H9 (cell line): Measurements from ENCODE around the gene ADRM1. TPM values are rescaled to one million over a fixed set of nuclear protein-coding genes. Genes with fewer than 3 reads are reported as not detected.

Experiments
- DNase-seq: peaks from one replicate; pipeline ENCODE4 v3.0.0-alpha.2; 2017
- H2AFZ ChIP-seq: one replicate; pipeline ENCODE4 v1.6.1; 2013; ENCODE audit warnings: mild to moderate bottlenecking, low read length, control low read depth, moderate library complexity
- H2AK5ac ChIP-seq: 2 replicates; pipeline ENCODE4 v1.6.1; 2013; ENCODE audit warnings: low read length, control low read depth, mixed read lengths; ENCODE audit not compliant: insufficient read length
- H2BK120ac ChIP-seq: one replicate; pipeline ENCODE4 v1.6.1; 2013; ENCODE audit warnings: low read depth, mild to moderate bottlenecking, low read length, control low read depth, inconsistent platforms; ENCODE audit not compliant: poor library complexity, severe bottlenecking
- H2BK12ac ChIP-seq: 2 replicates; pipeline ENCODE4 v1.6.1; 2013; ENCODE audit warnings: low read length, control low read depth, mixed read lengths, low read depth; ENCODE audit not compliant: insufficient read length
- H2BK15ac ChIP-seq: 2 replicates; pipeline ENCODE4 v1.6.1; 2013; ENCODE audit warnings: low read depth, low read length, control low read depth
- H2BK20ac ChIP-seq: one replicate; pipeline ENCODE4 v1.6.1; 2013; ENCODE audit warnings: low read depth, mild to moderate bottlenecking, low read length, control low read depth, inconsistent platforms; ENCODE audit not compliant: poor library complexity, severe bottlenecking
- H2BK5ac ChIP-seq: 2 replicates; pipeline ENCODE4 v1.6.1; 2013; ENCODE audit warnings: low read length, control low read depth, mixed read lengths; ENCODE audit not compliant: insufficient read length
- H3K14ac ChIP-seq: 2 replicates; pipeline ENCODE4 v1.6.1; 2013; ENCODE audit warnings: low read length, control low read depth; ENCODE audit not compliant: insufficient read depth
- H3K18ac ChIP-seq: 2 replicates; pipeline ENCODE4 v1.6.1; 2013; ENCODE audit warnings: low read depth, mild to moderate bottlenecking, mixed read lengths, low read length, control low read depth; ENCODE audit not compliant: insufficient read length
- H3K23ac ChIP-seq: 2 replicates; pipeline ENCODE4 v1.6.1; 2013; ENCODE audit warnings: low read length, control low read depth, mixed read lengths, low read depth; ENCODE audit not compliant: insufficient read length
- H3K23me2 ChIP-seq: 2 replicates; pipeline ENCODE4 v1.6.1; 2013; ENCODE audit warnings: low read depth, mild to moderate bottlenecking, mixed read lengths, low read length, control low read depth; ENCODE audit not compliant: insufficient read length, poor library complexity, severe bottlenecking
- H3K27ac ChIP-seq: 2 replicates; pipeline ENCODE4 v1.5.1; 2013; ENCODE audit warnings: low read length, control low read depth, mixed read lengths, low read depth; ENCODE audit not compliant: insufficient read length
- H3K27me3 ChIP-seq: 2 replicates; pipeline ENCODE4 v1.6.1; 2013; ENCODE audit warnings: low read length, control low read depth, inconsistent platforms; ENCODE audit not compliant: insufficient read depth
- H3K4ac ChIP-seq: 2 replicates; pipeline ENCODE4 v1.6.1; 2013; ENCODE audit warnings: low read depth, mild to moderate bottlenecking, control low read depth, inconsistent platforms, low read length, moderate library complexity
- H3K4me1 ChIP-seq: 2 replicates; pipeline ENCODE4 v1.6.1; 2013; ENCODE audit warnings: low read length, control low read depth, inconsistent platforms; ENCODE audit not compliant: insufficient read depth
- H3K4me2 ChIP-seq: 2 replicates; pipeline ENCODE4 v1.6.1; 2013; ENCODE audit warnings: low read length, control low read depth, mixed read lengths; ENCODE audit not compliant: insufficient read length, insufficient read depth
- H3K56ac ChIP-seq: 2 replicates; pipeline ENCODE4 v1.6.1; 2013; ENCODE audit warnings: low read depth, mild to moderate bottlenecking, mixed read lengths, low read length, control low read depth; ENCODE audit not compliant: insufficient read length
- H3K79me1 ChIP-seq: 2 replicates; pipeline ENCODE4 v1.6.1; 2013; ENCODE audit warnings: low read depth, mild to moderate bottlenecking, moderate library complexity, low read length, control low read depth, inconsistent platforms; ENCODE audit not compliant: insufficient read depth, poor library complexity, severe bottlenecking
- H3K79me2 ChIP-seq: 2 replicates; pipeline ENCODE4 v1.6.1; 2013; ENCODE audit warnings: low read length, control low read depth, inconsistent platforms; ENCODE audit not compliant: insufficient read depth
- H3K9ac ChIP-seq: 2 replicates; pipeline ENCODE4 v1.6.1; 2013; ENCODE audit warnings: low read length, control low read depth, mixed read lengths; ENCODE audit not compliant: insufficient read length; ENCODE audit errors: extremely low read depth
- H3K9me3 ChIP-seq: one replicate; pipeline ENCODE4 v1.6.1; 2013; ENCODE audit warnings: low read depth, low read length, inconsistent platforms; ENCODE audit not compliant: control insufficient read depth
- H3T11ph ChIP-seq: one replicate; pipeline ENCODE4 v1.6.1; 2013; ENCODE audit warnings: mild to moderate bottlenecking, low read length, control low read depth, inconsistent platforms
- H4K20me1 ChIP-seq: one replicate; pipeline ENCODE4 v1.6.1; 2013; ENCODE audit not compliant: control insufficient read depth, insufficient read length, insufficient read depth
- H4K5ac ChIP-seq: 2 replicates; pipeline ENCODE4 v1.6.1; 2013; ENCODE audit warnings: low read depth, mild to moderate bottlenecking, mixed read lengths, low read length, control low read depth; ENCODE audit not compliant: insufficient read length
- H4K8ac ChIP-seq: replicated peaks from 2 replicates; pipeline ENCODE4 v1.6.1; 2013; ENCODE audit warnings: low read length, control low read depth, mixed read lengths, low read depth; ENCODE audit not compliant: insufficient read length
- H4K91ac ChIP-seq: 2 replicates; pipeline ENCODE4 v1.6.1; 2013; ENCODE audit warnings: low read depth, mild to moderate bottlenecking, moderate library complexity, mixed read lengths, low read length, control low read depth; ENCODE audit not compliant: insufficient read length
- H3K27ac Mint-ChIP-seq, 3 experiments: 2 replicates in 2 of 3; 3 replicates in 1 of 3; pipeline ENCODE4 v1.8.0; 2020 to 2021; ENCODE audit warnings: mixed read lengths in 3 of 3, mild to moderate bottlenecking in 1 of 3, moderate library complexity in 1 of 3
- H3K27me3 Mint-ChIP-seq: 2 replicates; pipeline ENCODE4 v1.8.0; 2021; ENCODE audit warnings: low read depth, mild to moderate bottlenecking, moderate library complexity, mixed read lengths
- H3K36me3 Mint-ChIP-seq, 3 experiments: 2 replicates in 2 of 3; 3 replicates in 1 of 3; pipeline ENCODE4 v1.8.0; 2020 to 2021; ENCODE audit warnings: low read depth in 3 of 3, mixed read lengths in 3 of 3; ENCODE audit not compliant: insufficient read depth in 1 of 3
- H3K4me1 Mint-ChIP-seq, 2 experiments: 2 replicates each; pipeline ENCODE4 v1.8.0; 2020; ENCODE audit warnings: mixed read lengths in 2 of 2
- H3K4me3 Mint-ChIP-seq, 2 experiments: 2 replicates in 1 of 2; 3 replicates in 1 of 2; pipeline ENCODE4 v1.8.0; 2020 to 2021; ENCODE audit warnings: mild to moderate bottlenecking in 2 of 2, mixed read lengths in 2 of 2, moderate library complexity in 1 of 2
- H3K9me3 Mint-ChIP-seq, 2 experiments: 2 replicates in 1 of 2; 3 replicates in 1 of 2; pipeline ENCODE4 v1.8.0; 2020; ENCODE audit warnings: mild to moderate bottlenecking in 2 of 2, mixed read lengths in 2 of 2, moderate library complexity in 1 of 2
- WGBS: extraction: QIAGEN DNeasy Blood & Tissue Kit; methylation state at CpG from one replicate; pipeline ENCODE4 v1.1.7; 2013; ENCODE audit warnings: missing lambda C conversion rate, low lambda C conversion rate, mixed read lengths; ENCODE audit not compliant: insufficient read length; ENCODE audit errors: extremely low coverage; 5-methylcytosine and 5-hydroxymethylcytosine counted together
- total RNA-seq: library from RNA; stranded (reverse); gene quantifications from 2 replicates; pipeline ENCODE4 v1.2.1, GENCODE V29; 2021
- TF ChIP-seq, protein P1 (sequence below): fragments of 200-600 bp; sonication (generic); conservative IDR thresholded peaks from 3 replicates; pipeline ENCODE4 v1.8.0; 2021; ENCODE audit warnings: antibody characterized with exemption, mild to moderate bottlenecking

The ADRM1 gene
- total RNA-seq, 1 experiment from 2014 or later = 153 TPM

GRCh38 chr20:62255976-62256375 lies 46.8 kb upstream of the ADRM1 start:
- H2BK120ac ChIP-seq = no peak overlapping the region
- H3K56ac ChIP-seq = no peak overlapping the region
- no peaks in the 10 kb centered on the region for H4K20me1 ChIP-seq
- no peak overlapping the region for H3K4me2 ChIP-seq
- H3K4me1 Mint-ChIP-seq = peaks cover 5 to 7% of the 10 kb centered on the region in 2 experiments
- H3K27ac ChIP-seq = no peak overlapping the region
- no peak overlapping the region for H2BK20ac ChIP-seq
- H4K5ac ChIP-seq = no peak overlapping the region
- no peak overlapping the region for H2AFZ ChIP-seq
- no peaks in the 10 kb centered on the region for H3K9me3 ChIP-seq
- no peak overlapping the region for H3K9ac ChIP-seq
- no peak overlapping the region for H2BK5ac ChIP-seq
- no peaks in the 10 kb centered on the region for H3K4me1 ChIP-seq
- H3K14ac ChIP-seq = no peak overlapping the region
- no peak overlapping the region for H2AK5ac ChIP-seq
- H2BK12ac ChIP-seq = no peak overlapping the region
- H3K23ac ChIP-seq = no peak overlapping the region
- no peaks in the 10 kb centered on the region for H3K9me3 Mint-ChIP-seq
- no peak overlapping the region for H2BK15ac ChIP-seq
- H3K4me3 Mint-ChIP-seq = no peak overlapping the region
- H3K79me2 ChIP-seq = peaks cover 2% of the 10 kb centered on the region; the same call in 1 of the 2 replicates
- no peaks in the 10 kb centered on the region for H3K79me1 ChIP-seq
- no CpG with 5 or more reads among the region's 10 CpGs for WGBS
- H3K18ac ChIP-seq = no peak overlapping the region
- peaks cover 3 to 44% (median 21%) of the 10 kb centered on the region in 3 experiments; a peak in 5 of 7 replicates for H3K36me3 Mint-ChIP-seq
- no peak overlapping the region for H3K4ac ChIP-seq
- no peaks in the 10 kb centered on the region for H3K23me2 ChIP-seq
- no peak for DNase-seq
- no peaks in the 10 kb centered on the region for H3K27me3 Mint-ChIP-seq
- H3T11ph ChIP-seq = no peak overlapping the region
- H3K27me3 ChIP-seq = no peaks in the 10 kb centered on the region
- H3K27ac Mint-ChIP-seq = no peak overlapping the region; a peak in 1 of 7 replicates
- no peak overlapping the region for H4K91ac ChIP-seq
- TF ChIP-seq, protein P1, sequence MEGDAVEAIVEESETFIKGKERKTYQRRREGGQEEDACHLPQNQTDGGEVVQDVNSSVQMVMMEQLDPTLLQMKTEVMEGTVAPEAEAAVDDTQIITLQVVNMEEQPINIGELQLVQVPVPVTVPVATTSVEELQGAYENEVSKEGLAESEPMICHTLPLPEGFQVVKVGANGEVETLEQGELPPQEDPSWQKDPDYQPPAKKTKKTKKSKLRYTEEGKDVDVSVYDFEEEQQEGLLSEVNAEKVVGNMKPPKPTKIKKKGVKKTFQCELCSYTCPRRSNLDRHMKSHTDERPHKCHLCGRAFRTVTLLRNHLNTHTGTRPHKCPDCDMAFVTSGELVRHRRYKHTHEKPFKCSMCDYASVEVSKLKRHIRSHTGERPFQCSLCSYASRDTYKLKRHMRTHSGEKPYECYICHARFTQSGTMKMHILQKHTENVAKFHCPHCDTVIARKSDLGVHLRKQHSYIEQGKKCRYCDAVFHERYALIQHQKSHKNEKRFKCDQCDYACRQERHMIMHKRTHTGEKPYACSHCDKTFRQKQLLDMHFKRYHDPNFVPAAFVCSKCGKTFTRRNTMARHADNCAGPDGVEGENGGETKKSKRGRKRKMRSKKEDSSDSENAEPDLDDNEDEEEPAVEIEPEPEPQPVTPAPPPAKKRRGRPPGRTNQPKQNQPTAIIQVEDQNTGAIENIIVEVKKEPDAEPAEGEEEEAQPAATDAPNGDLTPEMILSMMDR = no peak
- no peak overlapping the region for H4K8ac ChIP-seq
